Stimulated activated CD4-positive, alpha-beta T cell treated with anti-CD3 and anti-CD28 coated beads, TNF-alpha, amount 100 ng/mL, for 48 hours (primary cell): ENCODE measurements around the gene REG4.
"Not testable (repeated sequence)": the region's sequence is repeated elsewhere in the genome, so short reads cannot be mapped to it uniquely, and the experiment has no call there.

Experiments
- DNase-seq, 3 donors: peaks; one replicate each; pipeline ENCODE4 v3.0.0-alpha.2; 2020; ENCODE audit warnings: low read depth in 3 of 3

The REG4 gene

GRCh38 chr1:119806489-119806888 lies 4.8 kb downstream of the REG4 start:
- no peak for DNase-seq

DNA sequence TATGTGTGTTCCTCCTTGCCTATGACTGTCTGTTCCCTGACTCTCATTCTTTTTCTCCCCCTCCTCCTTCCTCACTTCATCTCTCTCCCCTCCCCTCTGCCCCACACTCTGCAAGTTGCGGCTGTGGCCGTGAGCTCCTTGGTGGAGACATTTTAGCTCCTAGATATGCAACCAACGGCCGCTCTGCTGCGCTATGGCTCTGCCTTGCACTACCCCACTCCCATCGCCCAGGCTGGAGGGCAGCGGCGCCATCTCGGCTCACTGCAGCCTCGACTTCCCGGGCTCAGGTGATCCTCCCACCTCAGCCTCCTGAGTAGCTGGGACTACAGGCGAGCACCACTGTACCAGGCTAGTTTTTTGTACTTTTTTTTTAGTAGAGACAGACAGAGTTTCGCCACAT lies 5.5 kb downstream of the REG4 start:
- DNase-seq: no peak

GRCh38 chr1:119805247-119805646 lies 6.0 kb downstream of the REG4 start:
- no peak for DNase-seq

DNA sequence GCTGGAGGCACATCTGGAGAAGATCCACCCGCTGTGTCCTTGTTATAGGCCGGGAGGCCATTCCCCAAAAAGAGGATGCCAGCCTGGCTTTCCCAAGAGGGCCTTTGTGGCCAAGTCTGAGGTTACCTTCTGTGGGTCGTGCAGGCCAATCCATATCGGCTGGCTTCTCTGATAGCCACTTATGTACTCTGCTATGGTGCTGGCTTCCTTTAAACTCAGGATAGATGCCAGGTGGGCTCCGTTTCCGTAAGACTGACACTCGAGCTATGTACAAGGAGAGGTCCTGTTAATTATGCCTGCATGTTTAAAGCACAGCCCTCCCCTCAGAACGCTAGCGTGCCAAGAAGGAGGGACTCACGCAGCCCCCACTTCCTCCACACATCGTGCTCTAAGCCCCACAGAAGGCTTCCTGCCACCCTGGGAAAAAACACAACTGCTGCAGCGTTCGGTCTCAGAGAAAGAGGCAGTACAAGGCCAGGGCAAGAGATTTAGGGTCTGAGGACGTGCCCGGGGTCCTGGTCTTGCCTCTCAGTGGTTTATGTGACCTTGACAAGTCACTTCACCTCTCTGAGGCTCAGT lies 11.6 kb downstream of the REG4 start:
- no peak for DNase-seq

DNA sequence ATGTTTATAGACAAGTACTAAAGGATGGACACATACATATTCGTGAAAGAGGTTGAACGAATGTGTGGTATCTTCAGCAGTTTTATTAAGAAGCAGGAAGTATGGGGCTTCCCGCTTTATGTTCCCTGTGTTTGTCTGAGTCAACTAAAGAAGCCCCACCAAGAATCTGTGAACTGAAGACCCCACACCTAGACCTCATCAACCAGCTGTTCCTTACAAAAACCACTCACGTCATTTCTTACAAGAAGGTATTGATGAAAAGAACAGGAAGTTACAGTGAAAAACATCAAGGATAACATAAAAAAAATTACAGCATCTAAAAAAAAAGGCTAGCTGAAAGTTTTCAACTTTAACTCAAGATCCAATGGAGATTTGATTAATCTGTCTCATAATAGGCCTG lies 12.3 kb downstream of the REG4 start:
- no peak for DNase-seq

GRCh38 chr1:119797606-119798005 lies 13.7 kb downstream of the REG4 start:
- DNase-seq: no peak

DNA sequence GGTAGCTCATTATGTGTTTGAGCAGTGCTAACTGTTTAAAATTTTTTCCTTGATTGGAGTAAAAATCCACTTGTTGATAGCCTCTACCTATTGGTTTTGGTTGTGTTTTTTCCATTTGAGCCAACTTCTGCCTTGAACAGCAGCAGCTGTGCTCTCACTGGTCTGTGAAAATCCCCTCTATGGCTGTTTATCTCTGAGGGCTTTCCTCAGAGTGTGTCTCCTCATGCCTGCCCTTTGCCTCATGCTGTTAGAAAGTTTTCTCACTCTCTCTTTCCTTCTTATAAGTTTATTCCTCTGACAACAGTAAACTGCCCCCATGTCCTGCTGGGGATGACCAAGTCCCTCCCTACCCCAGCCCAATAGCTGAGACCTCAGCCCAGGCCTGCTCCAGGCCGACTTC lies 14.1 kb downstream of the REG4 start:
- DNase-seq: no peak

DNA sequence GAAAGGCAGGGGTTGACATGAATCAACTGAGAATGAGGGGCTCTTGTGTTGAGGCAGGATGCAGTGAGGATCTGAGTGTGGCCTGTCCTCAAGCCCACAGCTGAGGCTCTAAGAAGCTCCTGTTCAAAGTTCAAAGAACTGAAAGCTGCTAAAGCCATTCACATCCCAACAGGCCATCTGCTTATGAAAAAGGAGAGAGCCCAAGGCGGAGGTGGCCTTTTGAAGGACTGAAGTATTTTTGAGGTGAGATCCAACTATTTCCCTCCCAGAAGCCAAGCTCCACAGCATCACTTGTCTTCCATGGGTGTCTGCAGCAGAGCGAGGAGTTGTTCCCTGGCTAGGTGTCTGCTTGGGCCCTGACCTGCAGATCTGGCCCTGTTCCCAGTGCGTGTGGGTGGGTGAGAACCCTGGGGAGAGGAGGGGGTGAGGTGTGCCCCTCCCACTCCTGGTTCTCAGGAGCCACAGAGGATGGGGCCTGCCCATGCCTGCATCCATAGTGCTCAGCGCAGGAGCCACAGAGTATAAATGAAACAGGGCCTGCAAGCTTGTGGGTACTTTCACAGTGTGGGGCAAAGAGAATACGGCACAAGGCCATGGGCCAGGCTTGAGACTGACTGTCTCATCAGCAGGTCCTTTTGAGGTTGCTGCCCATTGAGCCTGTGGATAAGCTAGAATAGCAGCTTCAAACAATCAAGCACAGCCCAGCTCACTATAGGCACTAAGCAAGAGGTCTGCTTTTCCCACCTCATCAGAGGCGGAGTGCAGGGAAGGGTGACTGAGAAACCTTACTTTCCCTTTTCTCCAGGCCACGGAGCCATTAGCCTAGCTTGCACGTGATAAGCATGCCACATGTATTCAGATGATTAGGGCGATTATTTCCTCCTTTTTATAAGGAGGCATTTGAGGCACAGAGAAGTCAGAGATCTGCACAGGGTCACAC lies 15.7 kb downstream of the REG4 start:
- DNase-seq: no peak

- DNase-seq: no peak
Measured at GRCh38 chr1:119794876-119795240, 16.4 kb downstream of the REG4 start.

DNA sequence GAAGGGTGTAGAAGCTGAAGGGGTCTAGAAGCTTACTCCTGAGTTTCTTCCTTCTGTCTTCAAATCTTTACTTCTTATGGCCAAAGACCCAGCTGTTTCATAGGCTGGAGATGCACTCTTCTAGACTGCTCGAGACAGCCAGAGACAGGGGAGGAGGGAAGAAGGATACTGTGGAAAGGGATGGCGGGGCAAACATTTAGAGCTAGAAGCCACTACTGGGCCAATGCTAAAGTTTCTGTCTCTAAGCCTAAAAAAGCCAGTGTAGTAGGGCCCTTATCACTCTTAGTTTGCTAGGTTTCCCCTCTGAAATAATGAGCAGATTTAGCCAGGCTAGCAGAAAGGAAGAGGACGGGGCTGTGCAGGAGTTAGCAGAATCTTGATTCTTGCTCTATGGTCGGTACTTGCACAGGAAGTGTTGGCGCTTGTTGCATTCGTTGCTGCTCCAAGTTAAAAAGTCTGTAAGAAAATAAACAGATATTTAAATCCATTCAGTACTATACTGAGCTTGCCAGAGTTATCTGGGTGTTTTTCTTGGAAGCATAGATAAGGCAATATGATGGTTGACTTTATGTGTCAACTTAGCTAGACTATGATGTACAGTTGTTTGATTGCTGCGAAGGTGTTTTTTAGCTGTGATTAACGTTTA lies 16.9 kb downstream of the REG4 start:
- no peak for DNase-seq

DNA sequence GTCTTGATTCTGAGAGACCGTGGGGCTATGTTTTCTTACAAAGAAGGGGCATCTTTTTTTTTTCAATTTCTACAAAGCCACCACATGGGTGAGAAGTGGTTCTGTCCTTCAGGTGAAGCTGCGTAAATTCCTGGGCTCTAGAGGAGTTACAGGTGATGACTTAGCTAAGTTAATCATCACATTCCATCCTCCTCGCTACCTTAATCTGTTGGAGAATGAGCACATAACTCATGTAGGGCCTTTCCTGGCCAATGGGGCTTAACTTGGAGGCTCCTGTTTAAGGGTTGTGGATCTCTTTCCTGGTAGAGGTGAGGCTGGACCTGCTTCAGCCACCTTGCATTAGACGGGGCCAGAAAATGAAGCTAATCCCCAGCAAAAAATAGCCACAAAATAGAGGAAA lies 19.9 kb downstream of the REG4 start:
- DNase-seq: no peak

- DNase-seq: no peak
Measured at GRCh38 chr1:119790451-119791198, 20.6 kb downstream of the REG4 start.

- DNase-seq: no peak
Measured at GRCh38 chr1:119787776-119788175, 23.5 kb downstream of the REG4 start.

DNA sequence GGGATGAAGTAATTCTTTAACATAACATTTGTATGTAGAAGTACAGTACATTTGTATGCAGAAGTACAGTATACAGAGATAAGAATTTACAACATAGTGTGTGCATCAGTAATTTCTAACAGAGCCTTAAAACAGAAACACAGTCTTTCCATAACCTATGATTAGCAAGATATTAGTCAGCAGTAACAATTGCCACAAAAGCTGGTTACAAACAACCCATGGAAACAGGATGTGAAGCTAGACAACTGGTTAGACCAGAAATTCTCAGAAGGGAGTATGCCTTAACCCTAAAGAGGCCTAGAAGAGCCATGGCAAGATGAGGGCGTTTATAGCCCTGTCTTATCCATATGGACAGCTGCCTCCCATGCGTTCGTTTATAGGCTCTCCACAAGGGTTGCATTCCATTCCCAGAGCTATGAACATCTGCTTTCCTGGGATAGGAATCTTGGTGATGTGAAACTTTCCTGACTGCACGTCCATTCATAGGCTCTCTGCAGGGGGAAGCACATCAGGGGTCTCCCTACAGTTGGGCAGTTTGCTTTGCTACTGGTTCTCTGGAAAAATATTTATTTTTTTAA lies 24.7 kb downstream of the REG4 start:
- not testable (repeated sequence) for DNase-seq

- DNase-seq: not testable (repeated sequence)
Measured at GRCh38 chr1:119786046-119786445, 25.2 kb downstream of the REG4 start.

- DNase-seq: no peak
Measured at GRCh38 chr1:119784191-119784781, 27.0 kb downstream of the REG4 start.

GRCh38 chr1:119783354-119784185 lies 27.7 kb downstream of the REG4 start:
- no peak for DNase-seq

GRCh38 chr1:119782631-119783325 lies 28.5 kb downstream of the REG4 start:
- no peak for DNase-seq

DNA sequence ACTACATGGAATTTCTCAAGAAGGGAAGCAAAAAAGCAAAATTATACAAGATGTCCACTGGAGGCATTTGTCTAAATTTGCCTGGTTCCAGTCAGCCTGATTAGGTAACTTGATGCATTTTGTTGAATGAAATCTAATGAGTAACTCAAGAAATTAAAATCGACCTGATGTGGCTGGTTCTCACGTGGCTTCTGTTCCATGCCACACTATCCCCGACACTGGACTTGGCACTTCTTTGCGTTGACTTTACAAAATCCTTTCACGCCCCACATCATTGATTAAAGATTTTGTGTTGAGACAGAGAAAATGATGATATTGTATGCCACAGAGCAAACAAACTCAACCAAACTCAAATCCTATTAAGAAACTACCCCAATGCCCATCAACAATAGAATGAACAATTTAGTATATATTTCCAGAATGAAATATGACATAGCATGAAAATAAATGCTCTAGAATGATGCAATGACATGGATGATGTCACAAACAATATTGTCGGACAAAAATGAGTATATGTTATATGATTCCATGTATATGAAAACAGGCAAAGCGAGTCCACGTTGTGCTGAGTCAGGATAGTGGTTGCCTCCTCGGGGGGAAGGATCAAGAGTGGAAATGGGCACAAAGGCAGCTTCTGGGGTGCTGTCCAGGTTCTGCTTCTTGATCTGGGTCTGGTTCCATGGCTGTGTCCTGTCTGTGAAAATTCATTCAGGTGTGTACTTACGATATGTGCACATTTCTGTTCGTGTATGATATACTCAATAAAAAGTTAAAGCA lies 29.6 kb downstream of the REG4 start:
- no peak for DNase-seq
